CD4-positive, alpha-beta memory T cell (primary cell): ENCODE results near the gene APOL1. TPM values are rescaled to one million over a fixed set of nuclear protein-coding genes. Genes with fewer than 3 reads are reported as not detected.

Experiments used
- CTCF ChIA-PET: fragments of 350-600 bp; sonication (Branson Sonifier 250); formaldehyde crosslinking; loops from one replicate; lab custom pipeline; 2021; ENCODE audit warnings: inconsistent platforms; ENCODE audit not compliant: partially characterized antibody; lab: Charles Lee
- POLR2A ChIA-PET: fragments of 350-600 bp; sonication (Branson Sonifier 250); formaldehyde crosslinking; loops from one replicate; lab custom pipeline; 2021; ENCODE audit not compliant: partially characterized antibody; lab: Charles Lee
- DNase-seq, 5 donors: peaks; one replicate each; pipeline versions ENCODE4 v3.0.0 to v3.0.0-alpha.2; 2020 to 2022; ENCODE audit warnings: mixed read lengths in 1 of 5
- H3K27ac ChIP-seq: one replicate; pipeline ENCODE4 v1.7.0; 2013; ENCODE audit warnings: low read depth, low read length
- H3K27me3 ChIP-seq: 2 replicates; pipeline ENCODE4 v1.7.0; 2013; ENCODE audit warnings: mild to moderate bottlenecking, low read length, moderate library complexity; ENCODE audit not compliant: insufficient read depth
- H3K36me3 ChIP-seq: 2 replicates; pipeline ENCODE4 v1.7.0; 2013; ENCODE audit warnings: mild to moderate bottlenecking, low read length, moderate library complexity; ENCODE audit not compliant: insufficient read depth
- H3K4me1 ChIP-seq: 2 replicates; pipeline ENCODE4 v1.7.0; 2013; ENCODE audit warnings: mild to moderate bottlenecking, low read length, moderate library complexity; ENCODE audit not compliant: insufficient read depth
- H3K4me3 ChIP-seq, 2 donors: one replicate each; pipeline ENCODE4 v1.7.0; 2013; ENCODE audit warnings: low read length in 2 of 2, mild to moderate bottlenecking in 1 of 2
- H3K9me3 ChIP-seq, 2 donors: one replicate each; pipeline ENCODE4 v1.7.0; 2013; ENCODE audit warnings: low read length in 2 of 2, control low read depth in 1 of 2; ENCODE audit not compliant: control insufficient read depth in 1 of 2
- H3K27ac Mint-ChIP-seq, 7 donors: one replicate each; pipeline ENCODE4 v1.8.0; 2020 to 2021; ENCODE audit warnings: mixed read lengths in 7 of 7, mild to moderate bottlenecking in 6 of 7, inconsistent platforms in 3 of 7, moderate library complexity in 3 of 7
- H3K27me3 Mint-ChIP-seq, 2 donors: one replicate each; pipeline ENCODE4 v1.8.0; 2020 to 2021; ENCODE audit warnings: mixed read lengths in 2 of 2
- H3K36me3 Mint-ChIP-seq, 2 donors: one replicate each; pipeline ENCODE4 v1.8.0; 2020 to 2021; ENCODE audit warnings: mixed read lengths in 2 of 2, inconsistent platforms in 1 of 2, mild to moderate bottlenecking in 1 of 2
- H3K4me1 Mint-ChIP-seq, 4 donors: one replicate each; pipeline ENCODE4 v1.8.0; 2020 to 2021; ENCODE audit warnings: mixed read lengths in 4 of 4, mild to moderate bottlenecking in 1 of 4
- H3K4me3 Mint-ChIP-seq, 8 donors: one replicate each; pipeline ENCODE4 v1.8.0; 2020 to 2021; ENCODE audit warnings: mixed read lengths in 8 of 8, mild to moderate bottlenecking in 7 of 8, moderate library complexity in 6 of 8, inconsistent platforms in 3 of 8
- H3K9me3 Mint-ChIP-seq, 8 donors: one replicate each; pipeline ENCODE4 v1.8.0; 2020 to 2021; ENCODE audit warnings: mixed read lengths in 8 of 8, mild to moderate bottlenecking in 5 of 8, inconsistent platforms in 3 of 8, moderate library complexity in 1 of 8
- intact Hi-C: fragments of 100-400 bp; cut with micrococcal nuclease; formaldehyde crosslinking; loops from one replicate; pipeline ENCODE4 v1.15.1; 2023
- polyA plus RNA-seq, 2 donors: library from polyadenylated mRNA; unstranded; fragments of 300-500 nt; fragmentation: Illumina TruSeq; gene quantifications; one replicate each; pipeline ENCODE4 v1.2.3, GENCODE V29; 2021
- total RNA-seq, 2 experiments: library from RNA; stranded (reverse); gene quantifications; one replicate each; pipeline ENCODE4 v1.2.3, GENCODE V29; 2021

The APOL1 gene
- total and polyA plus RNA-seq, 4 experiments from 2014 or later: 6.3 to 31.2 (median 26.2) TPM

- ChIA-PET POLR2A (interaction anchor here (1.4 to 2.1 kb wide), 5 partner anchors 11 to 196 kb away, joined by 4 to 8 read pairs (median 5); partner anchors contain the start of gene TXN2), CTCF (interaction anchor here (1.0 to 6.8 kb wide), 6 partner anchors 8 to 201 kb away, joined by 3 to 44 read pairs (median 10); no protein-coding TSS in a partner anchor)
- Mint-ChIP-seq H3K36me3 (peaks cover 59 to 78% of the 10 kb centered on the region in 2 donors), H3K4me1 (peaks cover 19 to 36% (median 28%) of the 10 kb centered on the region in 4 donors), H3K27ac (peak overlapping the region in 4 of 7 donors; percentile 13 to 42 (median 26)), H3K27me3 (no peaks in the 10 kb centered on the region), H3K4me3 (no peak overlapping the region), H3K9me3 (peaks cover 0 to 16% (median 0%) of the 10 kb centered on the region in 8 donors)
- DNase-seq: no peak
- H3K4me1 ChIP-seq: peaks cover 42% of the 10 kb centered on the region
- no peak overlapping the region for H3K27ac ChIP-seq
- H3K9me3 ChIP-seq: no peaks in the 10 kb centered on the region
- H3K27me3 ChIP-seq: no peaks in the 10 kb centered on the region
- H3K4me3 ChIP-seq: no peak overlapping the region
- intact Hi-C loops: no loop called here
- H3K36me3 ChIP-seq: peaks cover 87% of the 10 kb centered on the region
Measured at GRCh38 chr22:36285017-36285416, 32.1 kb downstream of the APOL1 start.

- peaks cover 42% of the 10 kb centered on the region for H3K4me1 ChIP-seq
- no peaks in the 10 kb centered on the region for H3K27me3 ChIP-seq
- ChIA-PET POLR2A (interaction anchor here (1.3 to 2.1 kb wide), 7 partner anchors 11 to 201 kb away, joined by 4 to 8 read pairs (median 5); partner anchors contain the start of gene TXN2), CTCF (interaction anchor here (1.0 to 6.8 kb wide), 8 partner anchors 8 to 201 kb away, joined by 3 to 44 read pairs (median 6); no protein-coding TSS in a partner anchor)
- peaks cover 87% of the 10 kb centered on the region for H3K36me3 ChIP-seq
- no peak overlapping the region for H3K27ac ChIP-seq
- Mint-ChIP-seq H3K9me3 (peaks cover 0 to 17% (median 0%) of the 10 kb centered on the region in 8 donors), H3K4me3 (no peak overlapping the region), H3K4me1 (peaks cover 19 to 42% (median 30%) of the 10 kb centered on the region in 4 donors), H3K27me3 (no peaks in the 10 kb centered on the region), H3K27ac (peak overlapping the region in 2 of 7 donors; percentile 42 to 88), H3K36me3 (peaks cover 64 to 77% of the 10 kb centered on the region in 2 donors)
- intact Hi-C loops: no loop called here
- H3K9me3 ChIP-seq: no peaks in the 10 kb centered on the region
- no peak overlapping the region for H3K4me3 ChIP-seq
- DNase-seq: no peak
Measured at GRCh38 chr22:36285545-36285944, 32.6 kb downstream of the APOL1 start.

DNA sequence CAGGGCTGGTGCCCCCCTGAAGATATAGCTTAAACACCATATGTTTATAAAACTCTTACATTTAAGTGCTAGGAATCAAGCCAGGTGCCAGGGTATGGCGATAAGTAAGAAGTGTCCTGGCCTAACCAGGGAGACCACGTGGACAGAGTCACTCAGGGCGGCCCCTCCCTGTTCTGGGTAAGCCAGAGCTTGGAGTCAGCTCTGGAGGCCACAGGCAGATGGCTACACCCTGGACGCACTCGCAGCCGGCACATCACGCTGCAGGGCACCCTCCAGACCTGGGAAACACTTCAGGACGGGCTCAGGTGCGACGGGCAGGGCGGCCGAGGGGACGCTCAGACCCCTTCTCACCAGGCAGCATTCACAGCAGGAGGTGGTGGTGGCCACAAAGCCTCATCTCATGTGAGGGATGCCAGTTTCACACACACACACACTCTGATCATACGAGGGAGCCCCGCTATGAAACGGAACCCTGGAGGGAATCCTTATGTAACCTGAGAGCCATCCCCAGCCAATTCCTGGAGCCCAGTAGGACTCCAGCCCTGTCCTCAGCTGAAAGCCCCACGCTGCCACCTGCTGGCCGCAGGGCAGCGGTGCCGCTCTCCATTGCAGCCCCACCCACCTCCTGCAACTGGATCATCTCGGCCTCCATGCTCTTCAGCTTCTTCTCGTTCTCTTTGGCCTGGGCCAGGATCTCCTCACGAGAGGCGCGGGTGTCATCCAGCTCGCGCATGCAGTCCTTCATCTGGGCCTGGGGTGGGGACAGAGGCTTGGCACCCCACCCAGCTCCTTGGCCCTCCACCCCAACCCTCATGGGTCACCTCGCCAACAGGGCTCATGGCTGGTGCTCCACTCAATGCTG lies 33.4 kb downstream of the APOL1 start:
- peaks cover 59 to 75% of the 10 kb centered on the region in 2 donors for H3K36me3 Mint-ChIP-seq
- POLR2A ChIA-PET: interaction anchor here (1.0 to 2.1 kb wide), 9 partner anchors 7 to 200 kb away, joined by 3 to 8 read pairs (median 4); partner anchors contain the start of genes APOL2 and TXN2
- peaks cover 42% of the 10 kb centered on the region for H3K4me1 ChIP-seq

DNA sequence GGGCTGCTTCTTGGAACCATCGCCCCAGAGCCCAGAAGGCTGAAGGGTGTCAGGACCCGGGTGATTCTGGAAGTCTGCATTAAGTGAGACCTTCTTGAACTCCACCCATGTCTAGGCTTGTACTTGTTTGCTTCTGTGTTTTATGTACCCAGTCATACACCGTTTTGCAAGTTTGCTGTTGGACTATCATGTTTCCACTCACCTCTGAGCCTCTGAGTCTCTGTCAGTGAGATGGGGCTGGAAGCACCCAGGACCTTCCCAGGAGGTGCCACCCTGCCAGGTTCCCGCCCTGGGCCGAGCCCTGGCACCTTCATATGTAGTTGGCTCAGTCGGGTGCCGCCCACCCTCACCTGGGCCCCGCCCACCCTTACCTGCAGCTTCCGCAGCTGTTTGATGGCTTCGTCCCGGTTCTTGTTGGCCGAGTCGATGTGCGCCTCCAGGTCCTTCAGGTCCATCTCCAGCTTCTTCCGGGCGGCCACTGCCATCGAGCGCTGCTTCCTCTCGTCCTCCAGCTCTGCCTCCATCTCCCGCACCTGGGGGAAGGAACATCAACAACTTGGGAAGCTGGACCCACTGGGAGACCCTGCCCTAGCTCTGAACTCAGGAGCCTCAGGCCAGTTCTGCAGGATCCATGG lies 35.1 kb downstream of the APOL1 start:
- intact Hi-C loops: no loop called here
- Histone ChIP-seq H3K4me1 (peaks cover 57% of the 10 kb centered on the region), H3K27me3 (no peaks in the 10 kb centered on the region), H3K27ac (no peak overlapping the region), H3K36me3 (peaks cover 80% of the 10 kb centered on the region), H3K9me3 (no peaks in the 10 kb centered on the region), H3K4me3 (no peak overlapping the region)
- Mint-ChIP-seq H3K27me3 (no peaks in the 10 kb centered on the region), H3K9me3 (peaks cover 0 to 20% (median 0%) of the 10 kb centered on the region in 8 donors), H3K4me1 (peaks cover 31 to 62% (median 46%) of the 10 kb centered on the region in 4 donors), H3K36me3 (peaks cover 64 to 75% of the 10 kb centered on the region in 2 donors), H3K27ac (peak overlapping the region in 4 of 7 donors; percentile 15 to 95 (median 83)), H3K4me3 (peak overlapping the region in 4 of 8 donors; percentile 31 to 73 (median 50))
- no peak for DNase-seq
- POLR2A ChIA-PET: interaction anchor here (1.0 to 2.5 kb wide), 8 partner anchors 7 to 89 kb away, joined by 3 to 11 read pairs (median 4); no protein-coding TSS in a partner anchor
- CTCF ChIA-PET: interaction anchor here (1.1 to 6.8 kb wide), 4 partner anchors 11 to 198 kb away, joined by 3 to 44 read pairs (median 16); partner anchors contain the start of gene APOL2

More for the DNA sequence above, 33.4 kb downstream of the APOL1 start:
- peak in 4 of 5 donors; percentile 56 to 68 (median 60) for DNase-seq
- H3K4me3 Mint-ChIP-seq: peak overlapping the region in 5 of 8 donors; percentile 29 to 73 (median 46)
- H3K27me3 ChIP-seq: no peaks in the 10 kb centered on the region
- peak overlapping the region; percentile 10 for H3K27ac ChIP-seq
- H3K27ac Mint-ChIP-seq: peak overlapping the region; percentile 83 to 94 (median 89)
- peaks cover 83% of the 10 kb centered on the region for H3K36me3 ChIP-seq
- H3K4me3 ChIP-seq: no peak overlapping the region
- CTCF ChIA-PET: interaction anchor here (0.6 to 6.8 kb wide), 16 partner anchors 7 to 225 kb away, joined by 3 to 44 read pairs (median 4); partner anchors contain the start of genes APOL1 and APOL2
- no peaks in the 10 kb centered on the region for H3K9me3 ChIP-seq
- peaks cover 0 to 17% (median 0%) of the 10 kb centered on the region in 8 donors for H3K9me3 Mint-ChIP-seq
- peaks cover 19 to 45% (median 33%) of the 10 kb centered on the region in 4 donors for H3K4me1 Mint-ChIP-seq
- H3K27me3 Mint-ChIP-seq: no peaks in the 10 kb centered on the region
- intact Hi-C loops: no loop called here

DNA sequence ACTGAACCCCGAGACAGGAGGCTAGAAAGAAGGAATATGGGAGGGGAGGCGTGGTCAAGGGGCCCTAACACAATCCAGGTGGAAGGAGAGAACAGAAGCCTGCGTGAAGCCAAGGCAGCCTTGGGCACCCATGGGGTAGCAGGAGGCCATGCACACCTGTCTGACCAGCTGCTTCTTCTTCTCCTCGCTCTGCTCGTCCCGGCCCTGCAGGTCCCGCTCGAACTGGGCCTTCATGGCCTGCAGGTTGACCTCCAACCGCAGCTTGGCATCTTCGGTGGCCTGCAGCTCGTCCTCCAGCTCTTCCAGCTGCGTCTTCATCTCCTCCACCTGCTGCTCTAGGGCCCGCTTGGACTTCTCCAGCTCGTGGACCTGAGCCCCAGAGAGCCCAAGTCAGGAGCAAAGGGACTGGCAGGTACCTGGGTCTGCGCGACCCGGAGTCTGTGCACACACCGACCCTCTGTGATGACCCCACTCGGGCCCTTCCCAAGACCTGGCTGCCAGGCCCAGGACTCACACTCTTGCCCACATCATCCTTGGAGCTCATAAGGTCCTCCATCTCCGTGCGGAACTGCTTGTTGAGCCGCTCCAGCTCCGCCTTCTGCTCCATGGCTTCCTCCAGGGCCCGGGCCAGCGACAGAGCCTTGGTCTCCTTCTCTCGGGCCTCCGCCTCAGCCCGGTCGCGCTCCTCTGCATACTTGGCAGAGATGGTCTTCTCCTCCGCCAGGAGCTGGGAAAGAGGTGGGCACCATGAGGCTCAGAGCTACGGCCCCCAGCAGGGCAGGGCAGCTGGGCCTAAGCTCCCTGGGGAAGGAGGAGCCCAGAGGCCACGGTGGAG lies 35.9 kb downstream of the APOL1 start:
- H3K4me3 ChIP-seq: no peak overlapping the region
- Mint-ChIP-seq H3K27ac (peak overlapping the region; percentile 24 to 98 (median 78)), H3K27me3 (no peaks in the 10 kb centered on the region), H3K4me1 (peaks cover 31 to 67% (median 46%) of the 10 kb centered on the region in 4 donors), H3K4me3 (peak overlapping the region in 7 of 8 donors; percentile 13 to 79 (median 36)), H3K9me3 (peaks cover 0 to 20% (median 0%) of the 10 kb centered on the region in 8 donors), H3K36me3 (peaks cover 61 to 74% of the 10 kb centered on the region in 2 donors)
- no peaks in the 10 kb centered on the region for H3K27me3 ChIP-seq
- intact Hi-C loops: no loop called here
- no peak for DNase-seq
- H3K36me3 ChIP-seq: peaks cover 80% of the 10 kb centered on the region
- ChIA-PET POLR2A (interaction anchor here (0.9 to 2.5 kb wide), 10 partner anchors 8 to 98 kb away, joined by 3 to 11 read pairs (median 3); no protein-coding TSS in a partner anchor), CTCF (interaction anchor here (0.9 to 6.8 kb wide), 7 partner anchors 12 to 197 kb away, joined by 3 to 44 read pairs (median 4); partner anchors contain the start of gene APOL2)
- no peaks in the 10 kb centered on the region for H3K9me3 ChIP-seq
- H3K27ac ChIP-seq: peak overlapping the region; percentile 4
- H3K4me1 ChIP-seq: peaks cover 64% of the 10 kb centered on the region
